HL-60/S4 treated with retinoic acid at 250 ng/mL for 4 days and 3 days (cell line): ENCODE measurements around the gene GARIN3.
"Not testable (repeated sequence)": the region's sequence is repeated elsewhere in the genome, so short reads cannot be mapped to it uniquely, and the experiment has no call there.

Experiments used
- in situ Hi-C: fragments of 300-500 bp; cut with MboI; formaldehyde crosslinking; loops from 2 replicates; pipeline ENCODE4 v1.7.0; 2022; ENCODE audit warnings: low sequenced_read_pairs

Gene GARIN3

DNA sequence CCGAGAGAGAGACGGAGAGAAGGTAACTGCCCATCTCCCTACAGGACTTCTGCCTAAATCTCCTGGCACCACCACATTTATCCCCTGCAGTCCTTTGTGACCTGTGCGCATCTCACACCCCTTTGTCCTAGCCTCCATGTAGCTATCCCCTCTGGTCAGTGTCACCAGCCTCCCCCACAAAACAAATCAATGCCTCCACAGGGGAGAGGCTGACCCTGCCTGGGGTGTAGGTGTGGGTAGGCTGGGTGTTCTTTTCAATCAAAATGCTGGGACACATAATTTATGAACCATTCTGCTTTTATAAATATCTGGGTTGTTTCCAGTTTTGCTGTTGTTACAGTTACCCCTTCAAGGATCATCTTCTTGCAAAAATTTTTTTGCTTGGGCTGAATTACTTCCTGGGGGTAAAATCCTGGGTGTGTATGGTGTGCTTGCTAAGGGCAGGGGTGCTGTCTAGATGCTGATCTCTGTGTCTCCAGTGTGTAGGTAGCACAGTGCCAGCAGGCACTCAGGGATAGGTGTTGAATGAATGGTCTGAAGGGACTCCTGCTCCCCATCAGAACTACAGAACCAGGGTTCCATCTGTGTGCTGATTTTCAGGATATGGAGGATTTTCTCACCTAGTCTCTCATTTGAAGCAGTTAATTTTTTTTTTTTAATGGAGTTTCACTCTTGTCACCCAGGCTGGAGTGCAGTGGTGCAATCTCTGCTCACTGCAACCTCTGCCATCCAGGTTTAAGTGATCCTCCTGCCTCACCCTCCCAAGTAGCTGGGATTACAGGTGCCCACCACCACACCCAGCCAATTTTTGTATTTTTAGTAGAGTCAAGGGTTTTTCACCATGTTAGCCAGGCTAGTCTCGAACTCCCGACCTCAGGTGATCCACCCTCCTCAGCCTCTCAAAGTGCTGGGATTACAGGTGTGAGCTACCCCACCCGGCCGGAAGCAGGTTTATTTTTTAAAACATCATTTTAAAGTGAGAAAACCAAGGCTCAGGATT is at the start of gene GARIN3:
Gene GARIN3 (minus strand): TSS at position 51 of the 1,000 bp plus-strand sequence. CDS start 96 bp downstream, outside the sequence.
- in situ Hi-C loops, result no loop called here

- in situ Hi-C loops, result no loop called here
Observed at GRCh38 chr5:157215514-157216167, 49.6 kb upstream of the GARIN3 start.

DNA sequence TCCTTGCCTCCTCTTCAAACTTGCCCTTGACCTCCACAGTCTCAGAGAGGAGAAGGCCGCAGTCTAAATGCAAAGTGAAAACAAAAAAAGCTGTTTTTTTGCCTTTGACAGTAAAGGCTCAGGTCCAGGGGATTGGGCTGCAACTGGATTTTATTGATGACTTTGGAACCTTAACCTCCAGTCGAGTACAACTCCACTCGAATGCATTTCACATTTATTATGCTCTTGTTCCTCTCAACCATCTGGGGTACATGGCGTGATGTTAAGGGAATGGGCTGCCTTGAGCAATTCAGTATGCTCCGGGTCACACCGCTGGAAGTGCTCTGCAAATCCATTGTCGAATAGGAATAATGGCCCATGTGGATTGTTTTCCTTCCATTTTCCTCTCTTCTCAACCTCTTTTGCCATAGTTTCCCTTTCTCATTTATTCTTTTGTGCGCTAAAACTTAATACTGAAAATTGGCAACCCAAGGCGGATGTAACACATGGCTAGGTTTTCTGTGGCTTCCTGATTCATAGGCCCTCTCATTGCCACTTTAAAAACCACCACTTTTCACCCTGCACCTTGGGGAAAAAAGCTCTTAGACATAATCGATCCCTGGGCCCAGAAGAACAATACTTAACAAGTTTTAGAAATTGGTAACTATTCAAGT is 48.9 kb upstream of the GARIN3 start:
- in situ Hi-C loops, result no loop called here

- in situ Hi-C loops, result no loop called here
Observed at GRCh38 chr5:157214415-157214814, 48.4 kb upstream of the GARIN3 start.

GRCh38 chr5:157213527-157214243 is 47.6 kb upstream of the GARIN3 start:
- in situ Hi-C loops, result no loop called here

GRCh38 chr5:157212307-157212706 is 46.2 kb upstream of the GARIN3 start:
- in situ Hi-C loops, result no loop called here

DNA sequence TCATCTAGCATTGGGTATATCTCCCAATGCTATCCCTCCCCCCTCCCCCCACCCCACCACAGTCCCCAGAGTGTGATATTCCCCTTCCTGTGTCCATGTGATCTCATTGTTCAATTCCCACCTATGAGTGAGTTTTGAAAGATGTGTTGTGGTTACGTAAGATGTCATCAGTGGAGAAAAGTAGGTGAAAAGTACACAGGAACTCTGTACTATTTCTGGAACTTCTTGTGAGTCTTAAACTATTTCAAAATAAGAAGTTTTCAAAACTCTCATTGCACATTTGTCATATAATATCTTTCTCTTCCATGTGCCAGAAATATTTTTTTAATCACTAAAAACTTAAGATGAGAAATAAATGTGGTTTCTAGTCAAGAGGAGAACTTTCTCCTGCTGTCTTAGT is 44.6 kb upstream of the GARIN3 start:
- in situ Hi-C loops, result not testable (repeated sequence)

- in situ Hi-C loops, result no loop called here
Observed at GRCh38 chr5:157205708-157206107, 39.6 kb upstream of the GARIN3 start.

- in situ Hi-C loops, result no loop called here
Observed at GRCh38 chr5:157204765-157205164, 38.7 kb upstream of the GARIN3 start.

GRCh38 chr5:157203417-157203816 is 37.4 kb upstream of the GARIN3 start:
- in situ Hi-C loops, result no loop called here

DNA sequence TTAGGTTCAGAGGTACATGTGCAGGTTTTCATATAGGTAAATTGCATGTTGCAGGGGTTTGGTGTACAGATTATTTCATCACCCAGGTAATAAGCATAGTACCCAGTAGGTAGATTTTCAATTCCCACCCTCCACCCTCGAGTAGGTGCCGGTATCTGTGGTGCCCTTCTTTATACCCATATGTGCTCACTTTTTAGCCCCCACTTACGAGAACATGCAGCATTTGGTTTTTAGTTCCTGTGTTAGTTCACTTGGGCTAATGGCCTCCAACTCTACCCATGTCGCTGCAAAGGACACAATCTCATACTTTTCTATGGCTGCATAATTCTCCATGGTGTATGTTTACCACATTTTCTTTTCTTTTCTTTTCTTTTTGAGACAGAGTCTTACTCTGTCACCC is 35.8 kb upstream of the GARIN3 start:
- in situ Hi-C loops, result no loop called here

DNA sequence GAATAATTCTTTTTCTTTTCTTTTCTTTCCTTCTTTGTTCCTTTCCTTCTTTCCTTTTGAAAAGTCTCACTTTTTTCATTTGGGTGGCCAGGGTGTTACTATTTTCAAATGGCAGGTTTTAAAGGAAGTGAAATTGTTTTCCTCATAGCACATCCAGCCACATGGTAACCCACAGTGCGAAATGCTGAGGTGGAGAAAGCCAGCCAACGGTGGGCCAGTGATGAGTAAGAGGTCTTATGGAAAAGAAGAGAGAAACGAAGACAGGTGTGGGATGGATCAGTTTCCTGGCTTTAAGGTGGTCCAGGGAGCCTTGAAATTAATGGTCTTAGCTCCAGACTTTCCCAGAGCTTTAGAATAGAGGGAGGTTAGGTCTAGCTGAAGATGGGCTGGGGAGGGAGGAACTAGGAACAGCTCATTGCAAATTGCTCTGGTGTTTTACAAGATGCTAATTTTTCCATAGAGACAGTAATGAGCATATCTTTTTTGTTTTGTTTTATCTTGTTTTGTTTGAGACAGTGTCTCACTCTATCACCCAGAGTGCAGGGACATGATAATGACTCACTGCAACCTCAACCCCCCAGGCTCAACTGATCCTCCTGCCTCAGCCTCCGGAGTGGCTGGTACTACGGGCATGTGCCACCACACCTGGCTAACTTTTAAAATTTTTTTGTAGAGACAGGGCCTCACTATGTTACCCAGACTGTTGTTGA is 32.4 kb upstream of the GARIN3 start:
- in situ Hi-C loops, result no loop called here

DNA sequence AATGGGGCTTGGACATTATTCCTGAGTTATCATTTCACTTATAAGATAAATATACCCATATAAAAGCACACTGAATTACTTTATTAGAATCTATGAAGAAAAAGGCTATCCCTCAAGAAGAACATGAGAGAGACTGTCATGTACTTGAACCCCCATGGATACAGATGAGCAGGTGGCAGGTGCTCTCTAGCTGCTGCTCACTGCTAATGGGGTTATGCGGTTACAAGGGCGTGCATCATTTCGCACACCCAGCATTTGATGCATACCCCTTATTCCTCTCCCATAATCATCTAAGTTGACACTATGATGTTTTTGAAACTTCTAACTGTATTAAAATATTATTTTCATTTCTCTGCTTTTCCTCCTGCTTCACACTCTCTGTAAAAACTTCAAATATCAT is 31.0 kb upstream of the GARIN3 start:
- in situ Hi-C loops, result no loop called here

DNA sequence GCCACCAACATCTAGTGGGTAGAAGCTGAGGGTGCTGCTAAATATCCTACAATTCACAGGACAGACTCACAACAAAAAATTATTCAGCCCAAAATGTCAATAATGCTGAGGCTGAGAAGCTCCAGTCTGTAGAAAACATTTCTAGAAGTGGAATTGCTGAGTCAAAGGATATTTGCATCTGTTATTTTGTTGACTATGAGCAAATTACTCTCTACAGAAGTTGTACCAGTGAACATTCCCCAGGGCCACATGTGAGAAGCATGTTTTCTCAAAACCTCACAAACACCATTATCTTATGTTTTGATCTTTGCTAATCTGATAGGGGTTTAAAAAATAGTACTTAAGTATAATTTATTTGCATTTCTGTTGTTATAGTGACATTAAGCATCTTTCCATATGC is 30.0 kb upstream of the GARIN3 start:
- in situ Hi-C loops, result no loop called here

GRCh38 chr5:157193699-157194424 is 27.8 kb upstream of the GARIN3 start:
- in situ Hi-C loops, result no loop called here

GRCh38 chr5:157189223-157189622 is 23.2 kb upstream of the GARIN3 start:
- in situ Hi-C loops, result no loop called here

DNA sequence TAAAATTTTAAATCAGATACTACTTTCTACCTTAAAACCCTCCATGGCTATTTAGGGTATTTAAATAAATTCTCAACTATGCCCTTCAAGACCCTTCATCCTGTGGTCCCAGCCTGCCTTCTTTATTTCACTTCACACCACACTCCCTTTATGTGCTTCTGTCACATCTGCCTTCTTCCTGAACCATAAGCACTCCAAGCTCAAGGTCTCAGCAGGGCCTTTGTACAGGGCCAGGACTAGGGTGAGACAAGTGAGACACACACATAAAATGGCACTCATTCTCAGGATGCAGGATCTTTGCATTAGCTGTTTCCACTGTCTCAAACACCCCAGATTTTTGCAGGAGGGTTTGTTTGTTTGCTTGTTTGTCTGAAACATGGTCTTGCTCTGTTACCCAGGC is 22.2 kb upstream of the GARIN3 start:
- in situ Hi-C loops, result no loop called here

GRCh38 chr5:157187046-157187754 is 21.1 kb upstream of the GARIN3 start:
- in situ Hi-C loops, result no loop called here
